HepG2 (cell line): ENCODE results near the gene FBXO41. TPM values are rescaled to one million over a fixed set of nuclear protein-coding genes. Genes with fewer than 3 reads are reported as not detected.

Experiments used
- CREM ChIP-seq, 2 experiments: sonication (generic) in 1 of 2; formaldehyde crosslinking in 1 of 2; IDR thresholded peaks; 2 replicates each; pipeline versions ENCODE4 v1.4.0 to v1.6.1; 2016 to 2020; ENCODE audit warnings: antibody characterized with exemption in 1 of 2, mild to moderate bottlenecking in 1 of 2, missing genetic modification reagents in 1 of 2
- HES4 ChIP-seq: sonication (generic); formaldehyde crosslinking; IDR thresholded peaks from 2 replicates; pipeline ENCODE4 v1.9.0; 2021; ENCODE audit warnings: mild to moderate bottlenecking, missing genetic modification reagents, borderline replicate concordance
- MAF1 ChIP-seq: sonication (generic); formaldehyde crosslinking; IDR thresholded peaks from 2 replicates; pipeline ENCODE4 v1.5.0; 2020; ENCODE audit warnings: missing genetic modification reagents, borderline replicate concordance
- PCBP2 ChIP-seq: fragments of 200-400 bp; formaldehyde crosslinking; optimal IDR thresholded peaks from 2 replicates; pipeline ENCODE3; 2018; ENCODE audit warnings: low read length, low read depth; ENCODE audit not compliant: poor library complexity, severe bottlenecking
- SOX5 ChIP-seq: IDR thresholded peaks from 2 replicates; pipeline ENCODE4 v1.6.1; 2016; ENCODE audit warnings: borderline replicate concordance
- TCF7 ChIP-seq: sonication (generic); IDR thresholded peaks from 2 replicates; pipeline ENCODE4 v1.6.1; 2016; ENCODE audit warnings: antibody characterized with exemption, low read depth
- THAP8 ChIP-seq: sonication (generic); formaldehyde crosslinking; IDR thresholded peaks from 2 replicates; pipeline ENCODE4 v1.5.1; 2020; ENCODE audit warnings: missing genetic modification reagents, mild to moderate bottlenecking, borderline replicate concordance
- ZNF713 ChIP-seq: sonication (generic); formaldehyde crosslinking; IDR thresholded peaks from 2 replicates; pipeline ENCODE4 v1.4.0; 2020; ENCODE audit warnings: mild to moderate bottlenecking, missing genetic modification reagents
- ZNF800 ChIP-seq: sonication (generic); formaldehyde crosslinking; IDR thresholded peaks from 2 replicates; pipeline ENCODE4 v1.4.0; 2020; ENCODE audit warnings: missing genetic modification reagents
- ZNF850 ChIP-seq: sonication (generic); formaldehyde crosslinking; conservative IDR thresholded peaks from 2 replicates; pipeline ENCODE4 v1.9.0; 2021; ENCODE audit warnings: mild to moderate bottlenecking, missing genetic modification reagents
- ZSCAN29 ChIP-seq: sonication (generic); formaldehyde crosslinking; conservative IDR thresholded peaks from 2 replicates; pipeline ENCODE4 v1.4.0; 2020; ENCODE audit warnings: mild to moderate bottlenecking, missing genetic modification reagents
- ZXDC ChIP-seq: sonication (generic); formaldehyde crosslinking; IDR thresholded peaks from 2 replicates; pipeline ENCODE4 v1.5.0; 2020; ENCODE audit warnings: mild to moderate bottlenecking, missing genetic modification reagents
- polyA plus RNA-seq, 8 experiments: library from polyadenylated mRNA; depleted of rRNA in 3 of 8; stranded (reverse) in 7 of 8; unstranded in 1 of 8; fragments of >200 nt; fragmentation: Illumina TruSeq in 4 of 8; extraction: Trizol in 4 of 8; gene quantifications; 2 replicates each; pipeline versions ENCODE4 v1.2.1 to v1.2.3, GENCODE V29; 2011 to 2016; ENCODE audit warnings: low read depth in 4 of 8, missing spikeins in 1 of 8, mixed read lengths in 1 of 8; ENCODE audit not compliant: insufficient read depth in 1 of 8
- total RNA-seq, 5 experiments: library from RNA; depleted of rRNA; stranded (reverse); fragments of >200 nt; fragmentation: Illumina TruSeq; extraction: Trizol; gene quantifications; 2 replicates each; pipeline ENCODE4 v1.2.3, GENCODE V29; 2016; ENCODE audit warnings: low read depth in 1 of 5
- TF ChIP-seq, protein P1 (sequence below), 2 experiments: fragments of 450-650 bp in 1 of 2; sonication (generic) in 1 of 2; formaldehyde crosslinking in 1 of 2; IDR thresholded peaks; 2 replicates each; pipeline versions ENCODE4 v1.6.1 to v1.8.0; 2016 to 2022; ENCODE audit warnings: antibody characterized with exemption in 1 of 2, mild to moderate bottlenecking in 1 of 2, missing genetic modification reagents in 1 of 2

The FBXO41 gene
- total and polyA plus RNA-seq, 2 of the 13 experiments (the other 11 are each of a cell fraction or from before 2014, with no cell fraction given) = 4.2 to 10.3 TPM

DNA sequence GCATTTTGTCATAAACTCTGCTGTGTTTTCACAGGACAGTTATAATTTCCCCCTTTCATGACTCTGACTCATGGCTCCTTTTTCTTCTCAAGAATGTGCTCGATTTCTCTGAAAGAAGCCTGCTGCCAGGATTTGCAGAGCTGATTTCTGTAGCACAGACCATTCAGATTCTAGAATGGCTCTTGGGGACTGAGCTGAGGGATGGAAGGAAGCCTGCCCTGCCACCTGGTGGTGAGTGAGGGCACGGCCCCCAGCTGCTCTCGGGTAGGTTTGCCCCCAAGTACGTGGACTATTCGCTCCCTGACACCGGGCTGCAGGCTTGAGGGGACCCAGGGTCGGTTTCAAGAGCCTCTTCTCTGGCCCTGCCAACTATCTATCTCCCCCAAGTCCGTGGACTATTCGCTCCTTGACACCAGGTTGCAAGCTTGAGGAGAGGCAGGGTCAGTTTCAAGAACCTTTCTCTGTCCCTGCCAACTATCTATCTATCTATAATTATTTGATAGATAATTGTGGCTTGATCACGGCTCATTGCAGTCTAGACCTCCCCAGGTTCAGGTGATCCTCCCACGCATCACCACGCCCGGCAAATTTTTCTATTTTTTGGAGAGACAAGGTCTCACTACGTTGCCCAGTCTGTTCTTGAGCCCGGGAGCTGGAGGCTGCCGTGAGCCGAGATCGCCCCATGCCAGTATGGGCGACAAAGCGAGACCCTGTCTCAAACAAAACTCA is 71.7 kb downstream of the FBXO41 start (continued):
- TF ChIP-seq, protein P1, sequence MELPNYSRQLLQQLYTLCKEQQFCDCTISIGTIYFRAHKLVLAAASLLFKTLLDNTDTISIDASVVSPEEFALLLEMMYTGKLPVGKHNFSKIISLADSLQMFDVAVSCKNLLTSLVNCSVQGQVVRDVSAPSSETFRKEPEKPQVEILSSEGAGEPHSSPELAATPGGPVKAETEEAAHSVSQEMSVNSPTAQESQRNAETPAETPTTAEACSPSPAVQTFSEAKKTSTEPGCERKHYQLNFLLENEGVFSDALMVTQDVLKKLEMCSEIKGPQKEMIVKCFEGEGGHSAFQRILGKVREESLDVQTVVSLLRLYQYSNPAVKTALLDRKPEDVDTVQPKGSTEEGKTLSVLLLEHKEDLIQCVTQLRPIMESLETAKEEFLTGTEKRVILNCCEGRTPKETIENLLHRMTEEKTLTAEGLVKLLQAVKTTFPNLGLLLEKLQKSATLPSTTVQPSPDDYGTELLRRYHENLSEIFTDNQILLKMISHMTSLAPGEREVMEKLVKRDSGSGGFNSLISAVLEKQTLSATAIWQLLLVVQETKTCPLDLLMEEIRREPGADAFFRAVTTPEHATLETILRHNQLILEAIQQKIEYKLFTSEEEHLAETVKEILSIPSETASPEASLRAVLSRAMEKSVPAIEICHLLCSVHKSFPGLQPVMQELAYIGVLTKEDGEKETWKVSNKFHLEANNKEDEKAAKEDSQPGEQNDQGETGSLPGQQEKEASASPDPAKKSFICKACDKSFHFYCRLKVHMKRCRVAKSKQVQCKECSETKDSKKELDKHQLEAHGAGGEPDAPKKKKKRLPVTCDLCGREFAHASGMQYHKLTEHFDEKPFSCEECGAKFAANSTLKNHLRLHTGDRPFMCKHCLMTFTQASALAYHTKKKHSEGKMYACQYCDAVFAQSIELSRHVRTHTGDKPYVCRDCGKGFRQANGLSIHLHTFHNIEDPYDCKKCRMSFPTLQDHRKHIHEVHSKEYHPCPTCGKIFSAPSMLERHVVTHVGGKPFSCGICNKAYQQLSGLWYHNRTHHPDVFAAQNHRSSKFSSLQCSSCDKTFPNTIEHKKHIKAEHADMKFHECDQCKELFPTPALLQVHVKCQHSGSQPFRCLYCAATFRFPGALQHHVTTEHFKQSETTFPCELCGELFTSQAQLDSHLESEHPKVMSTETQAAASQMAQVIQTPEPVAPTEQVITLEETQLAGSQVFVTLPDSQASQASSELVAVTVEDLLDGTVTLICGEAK (IDR thresholded peaks at IDR 0.05) = no peak
- TF ChIP-seq, protein P1 (CRISPR knock-in tag; IDR thresholded peaks at IDR 0.05) = peak; percentile 36; the same call in 1 of the 2 replicates
- TF ChIP-seq MAF1 (CRISPR knock-in tag) = peak; percentile 43; the same call in 1 of the 2 replicates
- no peak for TF ChIP-seq ZNF713 (CRISPR knock-in tag)
- peak; percentile 75; the same call in 1 of the 2 replicates for TF ChIP-seq ZNF800 (CRISPR knock-in tag)
- no peak for TF ChIP-seq TCF7
- no peak for TF ChIP-seq ZXDC
- 0 out of 2 replicates have a peak, but pooled peaks have one; percentile 34 for TF ChIP-seq ZSCAN29 (CRISPR knock-in tag)
- no peak for TF ChIP-seq CREM (IDR thresholded peaks at IDR 0.05)
- no peak for TF ChIP-seq CREM (CRISPR knock-in tag; IDR thresholded peaks at IDR 0.05)
- TF ChIP-seq THAP8 (CRISPR knock-in tag) = no peak; the same call in 1 of the 2 replicates
- no peak for TF ChIP-seq HES4 (CRISPR knock-in tag)
- TF ChIP-seq SOX5 (CRISPR knock-in tag) = peak; percentile 51; the same call in 1 of the 2 replicates
- TF ChIP-seq ZNF850 (CRISPR knock-in tag) = no peak
- TF ChIP-seq PCBP2 = no peak
